ENCODE measurements around the gene CEP152. TPM values are rescaled to one million over a fixed set of nuclear protein-coding genes. Genes with fewer than 3 reads are reported as not detected.

The CEP152 gene
- total and polyA plus RNA-seq, 9 of the 15 experiments (the other 6 are each of a cell fraction or from before 2014, with no cell fraction given), result 9.9 to 43.0 (median 23.6) TPM

GRCh38 chr15:48733615-48734014 is 77.3 kb downstream of the CEP152 start:
- Histone ChIP-seq H3K36me3 (ENCODE audit: control insufficient read depth, insufficient read depth, low read length) (peaks cover 45% of the 10 kb centered on the region; the same call in 2 of the 3 replicates), H3K9me3 (replicated peaks; ENCODE audit: control insufficient read depth, insufficient read depth, low read depth, low read length) (peaks cover 2% of the 10 kb centered on the region; the same call in 1 of the 2 replicates), H3K9me1 (ENCODE audit: control insufficient read depth, insufficient read depth, low read length) (no peaks in the 10 kb centered on the region), H3K27ac (ENCODE audit: extremely low read depth, low read depth, low read length) (no peak overlapping the region), H4K20me1 (replicated peaks; ENCODE audit: control insufficient read depth, insufficient read depth, low read length) (no peaks in the 10 kb centered on the region), H3K9ac (ENCODE audit: insufficient read depth in 1 of 2, low read depth in 2 of 2, low read length in 2 of 2) (no peak overlapping the region), H3K79me2 (ENCODE audit: control insufficient read depth, insufficient read depth, low read length) (no peaks in the 10 kb centered on the region), H2AFZ (ENCODE audit: low read depth, low read length) (no peak overlapping the region), H3K4me1 (replicated peaks in 1 of 2; ENCODE audit: control insufficient read depth in 2 of 2, insufficient read depth in 2 of 2, low read length in 2 of 2) (no peaks in the 10 kb centered on the region), H3K27me3 (ENCODE audit: control insufficient read depth in 2 of 2, insufficient read depth in 2 of 2, low read length in 2 of 2) (no peaks in the 10 kb centered on the region), H3K4me3 (no peak overlapping the region), H3K4me2 (ENCODE audit: insufficient read depth, low read length) (no peak overlapping the region)
- WGBS (ENCODE audit: insufficient coverage, low coverage, missing lambda C conversion rate), result 92% methylated on average over 1 of the region's 1 CpG
- ATAC-seq (no peak), DNase-seq (ENCODE audit: extremely low read depth in 1 of 4, low spot score in 3 of 4) (no peak), FAIRE-seq (no peak)
- POLR2A ChIA-PET, result no interaction called here
- CTCF ChIA-PET (ENCODE audit: low intra/inter-chr PET ratio), result no interaction called here
- intact Hi-C loops (cut with micrococcal nuclease) (no loop called here), in situ Hi-C loops (cut with MboI) (no loop called here)
- BruUV-seq (replicated peaks), result no TSS peak
- TF ChIP-seq NELFE (IDR thresholded peaks at IDR 0.05; ENCODE audit: insufficient read depth, insufficient read length) (no peak), ZNF318 (IDR thresholded peaks at IDR 0.05; ENCODE audit: borderline replicate concordance in 1 of 2, low read depth in 1 of 2) (no peak), ZNF561 (CRISPR knock-in tag; conservative IDR thresholded peaks at IDR 0.05) (no peak), ZKSCAN8 (CRISPR knock-in tag; IDR thresholded peaks at IDR 0.05) (no peak), TRIM28 (IDR thresholded peaks at IDR 0.05) (peak; percentile 68; the same call in 1 of the 2 replicates), NR2C1 (IDR thresholded peaks at IDR 0.05) (no peak), NR2C1 (tag; IDR thresholded peaks at IDR 0.05) (no peak), ZBTB5 (IDR thresholded peaks at IDR 0.05) (no peak), HNRNPLL (IDR thresholded peaks at IDR 0.05; ENCODE audit: low read depth, low read length, poor library complexity, severe bottlenecking) (no peak), CREB3L1 (IDR thresholded peaks at IDR 0.05; ENCODE audit: borderline replicate concordance, low read depth) (no peak), CGGBP1 (CRISPR knock-in tag; IDR thresholded peaks at IDR 0.05) (no peak)
